Retina (tissue), 1 donor: ENCODE results near the gene NT5DC1.

Experiments
- DNase-seq: peaks from one replicate; pipeline ENCODE4 v3.0.0-alpha.2; 2016

NT5DC1 gene

DNA sequence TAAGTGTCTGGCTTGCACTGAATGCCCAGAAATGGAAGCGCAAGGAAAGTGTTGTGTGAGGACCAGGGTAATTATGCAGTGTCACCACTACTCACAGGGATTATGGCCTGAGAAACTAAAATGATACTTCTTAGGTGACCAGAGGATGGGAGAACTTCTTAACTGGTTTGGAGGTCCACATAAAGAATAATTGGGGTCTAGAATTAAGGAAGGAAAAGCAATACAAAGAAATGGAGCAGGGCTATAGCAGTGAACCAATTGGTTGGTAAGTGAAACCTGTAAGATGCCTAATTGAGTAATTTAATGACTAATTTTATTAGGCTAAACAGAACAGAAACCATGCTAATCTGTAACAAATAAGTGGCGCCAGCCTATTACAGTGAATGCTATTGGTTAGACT lies 147.9 kb downstream of the NT5DC1 start:
- DNase-seq = no peak

DNA sequence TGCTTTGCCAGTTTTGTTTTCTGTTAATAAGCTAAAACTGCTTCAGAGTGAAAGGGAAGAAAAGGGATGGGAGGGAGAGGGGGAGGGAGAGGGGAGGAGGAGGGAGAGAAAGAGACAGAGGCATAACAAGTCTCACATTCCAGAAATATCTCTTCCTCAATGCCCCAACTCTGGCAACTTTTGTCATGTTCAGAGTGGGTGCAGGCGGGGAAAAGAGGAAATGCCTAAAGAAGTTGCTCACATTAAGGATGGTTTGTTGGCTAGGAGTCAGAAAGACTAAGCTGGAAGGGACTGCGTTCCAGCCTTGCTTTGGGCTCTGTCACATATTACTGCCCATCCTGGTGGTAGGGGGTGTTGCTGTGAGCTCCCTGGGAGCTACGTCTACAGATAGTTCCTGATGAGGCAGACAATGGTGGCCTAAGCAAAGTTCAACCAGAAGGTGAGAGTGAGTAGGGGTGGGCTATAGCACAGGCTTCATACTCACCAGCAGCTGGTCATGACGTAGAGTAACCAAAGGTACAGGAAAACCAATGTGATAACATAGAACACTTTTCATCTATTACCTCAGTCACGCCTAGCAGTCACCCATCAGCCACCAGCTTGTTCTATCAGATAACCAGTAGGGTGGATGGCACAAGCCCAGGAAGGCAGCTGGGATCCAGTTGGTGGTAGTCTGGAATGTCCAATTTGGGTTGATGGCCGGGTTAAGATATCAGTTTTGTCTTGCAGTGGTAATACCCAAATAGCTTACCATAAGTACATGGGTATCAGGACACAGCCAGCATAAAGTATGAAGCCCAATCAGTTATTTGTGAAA lies 151.1 kb downstream of the NT5DC1 start:
- no peak for DNase-seq

DNA sequence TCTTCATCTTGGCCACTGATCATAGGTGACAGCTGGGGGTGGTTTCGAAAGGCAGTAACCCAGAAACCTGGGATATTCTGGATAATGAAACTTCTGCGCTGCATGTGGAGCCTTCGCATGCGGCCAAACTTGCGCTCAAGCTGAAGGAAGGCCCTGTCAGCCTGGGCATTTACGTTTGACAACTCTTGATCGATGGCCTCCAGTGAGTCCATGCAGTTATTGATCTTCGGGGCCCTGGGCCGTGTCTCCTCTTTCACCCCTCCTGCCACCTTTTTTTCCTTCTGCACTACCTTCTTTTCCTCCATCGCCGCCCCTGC lies 152.5 kb downstream of the NT5DC1 start:
- no peak for DNase-seq

DNA sequence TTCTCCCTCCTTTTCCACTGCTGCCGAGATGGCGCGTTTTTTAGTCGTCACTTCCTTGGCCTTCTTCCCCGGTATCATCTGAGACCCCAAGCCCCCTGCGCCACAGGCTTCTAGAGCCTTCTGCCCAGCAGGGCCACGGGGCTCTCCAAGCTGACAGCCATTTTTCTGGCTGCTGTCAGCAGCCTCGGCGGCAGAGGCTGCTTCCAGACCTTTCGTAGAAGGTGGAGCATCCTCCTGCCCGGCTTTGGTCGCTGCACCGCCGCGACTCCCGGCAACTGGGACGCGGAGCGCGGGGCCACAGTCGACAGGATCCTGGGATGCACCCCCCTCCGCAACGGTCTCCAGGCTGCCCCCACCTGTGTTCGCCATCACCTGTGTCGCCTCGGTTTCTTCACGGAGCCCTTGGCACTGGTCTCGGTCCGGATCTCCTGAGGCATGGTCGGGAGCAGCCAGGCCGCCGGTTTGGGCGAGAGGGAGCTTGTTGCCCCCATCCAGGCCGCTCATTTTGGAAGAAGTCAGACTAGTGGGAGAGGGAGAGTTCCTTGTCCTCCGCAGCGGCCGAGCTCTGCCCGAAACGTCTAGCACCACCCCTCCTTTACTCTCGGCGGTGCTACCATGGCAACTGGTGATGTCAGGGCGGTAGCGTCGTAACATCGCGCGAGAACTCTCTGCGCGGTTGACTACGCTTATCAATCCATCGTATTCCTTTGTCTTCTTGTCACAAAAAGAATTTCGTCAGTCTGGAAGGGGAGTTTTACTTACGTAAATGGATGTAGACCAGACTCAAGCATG lies 153.0 kb downstream of the NT5DC1 start, which contains the start of gene TSPYL4:
Gene TSPYL4 (minus strand): TSS at position 571 of the 792 bp plus-strand sequence. CDS start 67 bp downstream, at position 504.
- peak; percentile 96 for DNase-seq

DNA sequence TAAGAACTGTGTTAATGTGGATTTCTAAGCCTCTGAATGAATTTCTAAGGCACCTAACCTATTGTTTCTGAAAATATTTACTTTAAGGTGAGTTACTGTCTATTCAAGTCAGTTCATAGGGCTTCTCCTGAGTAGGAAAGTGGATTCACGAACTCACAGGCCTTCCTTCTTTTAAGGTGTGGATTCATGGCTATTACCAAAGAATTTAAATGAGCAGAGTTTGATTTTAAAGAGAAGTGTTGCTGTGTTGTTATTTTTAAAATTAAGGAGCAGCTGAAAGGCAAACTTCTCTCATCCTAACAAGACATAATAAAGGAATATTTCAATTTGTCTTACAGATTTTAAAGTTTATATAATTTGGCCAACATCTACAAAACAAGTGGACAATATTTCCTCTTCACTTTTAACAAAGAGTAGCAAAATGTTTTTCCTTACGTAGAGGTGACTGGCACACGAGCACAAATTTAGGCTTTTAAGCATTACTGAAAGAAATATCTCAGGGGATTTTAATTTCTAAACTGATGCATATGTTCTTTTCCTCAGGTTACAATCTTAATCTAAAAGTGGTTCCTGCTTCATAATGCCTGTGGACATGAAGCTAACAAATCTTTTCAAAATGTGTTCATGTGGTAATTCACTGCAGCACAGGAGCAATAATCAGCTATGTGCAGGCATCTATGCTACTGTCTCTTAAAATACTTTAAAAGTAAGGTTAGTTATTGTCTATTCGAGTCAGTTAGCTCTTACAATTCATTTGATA lies 153.8 kb downstream of the NT5DC1 start:
- no peak for DNase-seq

DNA sequence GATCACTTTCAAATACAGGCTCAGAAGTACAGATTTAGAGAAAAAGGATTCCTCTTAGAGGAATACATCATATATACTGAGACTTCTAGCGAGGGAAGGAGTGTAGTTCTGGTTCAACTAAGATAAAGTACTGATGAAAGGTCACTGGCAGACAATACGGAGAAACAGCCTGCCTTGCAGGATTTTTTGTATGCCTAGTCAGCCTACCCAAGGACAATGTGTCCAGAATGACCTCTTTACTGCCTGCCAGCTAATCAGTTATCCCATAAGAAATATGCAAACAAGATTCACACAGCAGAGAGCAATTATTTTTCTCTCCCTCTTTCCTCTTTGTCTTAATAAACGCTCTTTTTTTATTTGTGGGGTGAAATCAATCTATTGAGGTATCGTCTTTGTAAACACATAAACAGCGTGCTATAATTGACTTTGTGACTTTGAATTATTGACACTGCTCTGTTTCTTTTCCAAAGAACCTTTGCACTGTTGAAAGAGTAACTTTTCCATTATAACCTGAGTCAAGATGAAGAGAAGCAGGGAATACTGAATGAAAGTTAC lies 154.7 kb downstream of the NT5DC1 start:
- peak; percentile 37 for DNase-seq

DNA sequence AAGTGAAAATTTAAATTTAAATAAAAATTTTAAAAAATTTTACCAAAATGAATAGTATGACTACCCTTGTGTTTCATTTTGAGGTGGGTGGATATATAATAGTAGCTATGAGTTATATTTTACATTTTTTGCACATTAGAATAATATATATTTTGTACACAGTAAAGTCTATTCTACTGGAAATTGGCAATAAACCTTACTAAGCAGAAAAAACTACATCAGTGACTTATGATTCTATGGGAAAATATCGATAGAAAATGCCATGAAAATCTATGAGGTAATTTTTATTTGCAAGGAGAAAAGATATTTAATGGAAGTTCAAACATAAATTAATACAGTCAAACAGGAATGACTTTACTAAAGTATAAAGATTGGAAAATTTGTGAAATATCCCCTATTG lies 156.0 kb downstream of the NT5DC1 start:
- no peak for DNase-seq

DNA sequence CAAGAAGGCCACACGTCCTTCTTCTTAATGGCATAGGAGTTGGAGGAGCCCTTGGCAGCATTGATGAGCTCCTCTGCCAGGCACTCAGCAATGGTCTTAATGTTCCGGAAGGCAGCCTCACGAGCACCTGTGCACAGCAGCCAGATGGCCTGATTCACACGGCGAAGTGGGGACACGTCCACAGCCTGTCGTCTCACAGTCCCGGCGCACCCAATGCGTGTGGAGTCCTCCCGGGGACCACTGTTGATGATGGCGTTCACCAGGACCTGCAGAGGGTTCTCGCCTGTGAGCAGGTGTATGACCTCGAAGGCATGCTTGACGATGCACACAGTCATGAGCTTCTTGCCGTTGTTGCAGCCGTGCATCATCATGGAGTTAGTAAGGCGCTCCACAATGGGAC lies 157.9 kb downstream of the NT5DC1 start:
- DNase-seq = no peak

DNA sequence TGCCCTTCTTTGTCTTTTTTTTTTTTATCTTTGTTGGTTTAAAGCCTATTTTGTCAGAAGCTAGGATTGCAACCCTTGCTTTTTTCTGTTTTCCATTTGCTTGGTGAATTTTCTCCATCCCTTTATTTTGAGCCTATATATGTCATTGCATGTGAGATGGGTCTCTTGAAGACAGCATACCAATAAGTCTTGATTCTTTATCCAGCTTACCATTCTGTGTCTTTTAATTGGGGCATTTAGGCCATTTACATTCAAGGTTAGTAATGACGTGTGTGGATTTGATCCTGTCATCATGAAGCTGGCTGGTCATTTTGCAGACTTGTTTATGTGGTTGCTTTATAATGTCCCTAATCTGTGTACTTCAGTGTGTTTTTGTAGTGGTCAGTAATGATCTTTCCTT lies 162.7 kb downstream of the NT5DC1 start:
- no peak for DNase-seq

DNA sequence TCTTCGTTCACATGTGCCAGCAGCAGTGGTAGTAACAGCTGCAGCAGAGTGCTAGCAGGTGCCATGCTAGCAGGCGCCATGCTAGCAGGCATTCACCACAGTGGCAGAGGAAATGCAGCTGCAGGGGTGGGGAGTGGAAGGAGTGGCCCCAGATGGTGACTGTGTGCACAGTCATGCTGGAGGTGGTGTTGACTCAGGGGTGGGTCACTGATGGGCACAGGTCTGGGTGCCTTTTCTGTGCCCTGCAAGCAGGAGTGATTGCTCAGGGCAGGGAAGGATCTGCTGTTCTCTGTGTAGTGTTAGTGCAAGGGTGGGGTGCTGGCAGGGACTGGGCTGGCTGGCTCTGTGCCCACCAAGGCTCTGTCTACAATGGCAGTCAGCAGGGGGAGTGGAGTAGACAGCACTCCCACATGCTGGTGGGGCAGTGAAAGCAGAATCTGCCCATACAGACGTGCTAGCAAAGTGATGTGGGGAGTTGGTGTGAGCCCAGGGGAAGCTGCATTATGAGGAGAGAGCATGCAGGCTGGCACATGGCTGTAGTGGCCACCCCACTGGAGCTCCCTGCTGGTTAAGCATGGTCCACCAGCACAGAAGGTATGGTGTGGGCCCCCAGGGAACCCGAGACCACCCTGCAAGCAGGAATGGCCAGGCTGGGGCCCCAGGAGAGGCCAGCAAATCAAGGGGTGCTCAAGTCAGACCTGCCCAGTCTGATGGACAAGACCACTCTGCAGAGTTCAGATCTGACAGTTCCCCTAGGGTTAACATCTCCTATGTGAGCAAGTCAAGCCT lies 164.6 kb downstream of the NT5DC1 start:
- DNase-seq = no peak

DNA sequence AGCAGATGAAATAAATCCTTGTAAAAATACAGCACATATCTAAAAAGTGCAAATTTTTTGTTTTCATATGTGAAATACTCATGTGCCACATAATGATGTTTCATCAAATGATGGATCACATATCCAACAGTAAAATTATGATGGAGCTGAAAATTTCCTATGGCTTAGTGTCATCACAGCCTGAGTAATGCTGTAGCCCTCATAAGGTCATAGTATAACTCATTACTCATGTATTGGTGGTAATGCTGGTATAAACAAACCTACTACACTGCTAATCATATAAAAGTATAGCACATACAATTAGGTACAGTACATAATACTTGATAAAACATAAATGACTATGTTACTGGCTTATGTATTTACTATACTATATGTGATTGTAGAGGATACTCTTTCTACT lies 166.2 kb downstream of the NT5DC1 start:
- no peak for DNase-seq

DNA sequence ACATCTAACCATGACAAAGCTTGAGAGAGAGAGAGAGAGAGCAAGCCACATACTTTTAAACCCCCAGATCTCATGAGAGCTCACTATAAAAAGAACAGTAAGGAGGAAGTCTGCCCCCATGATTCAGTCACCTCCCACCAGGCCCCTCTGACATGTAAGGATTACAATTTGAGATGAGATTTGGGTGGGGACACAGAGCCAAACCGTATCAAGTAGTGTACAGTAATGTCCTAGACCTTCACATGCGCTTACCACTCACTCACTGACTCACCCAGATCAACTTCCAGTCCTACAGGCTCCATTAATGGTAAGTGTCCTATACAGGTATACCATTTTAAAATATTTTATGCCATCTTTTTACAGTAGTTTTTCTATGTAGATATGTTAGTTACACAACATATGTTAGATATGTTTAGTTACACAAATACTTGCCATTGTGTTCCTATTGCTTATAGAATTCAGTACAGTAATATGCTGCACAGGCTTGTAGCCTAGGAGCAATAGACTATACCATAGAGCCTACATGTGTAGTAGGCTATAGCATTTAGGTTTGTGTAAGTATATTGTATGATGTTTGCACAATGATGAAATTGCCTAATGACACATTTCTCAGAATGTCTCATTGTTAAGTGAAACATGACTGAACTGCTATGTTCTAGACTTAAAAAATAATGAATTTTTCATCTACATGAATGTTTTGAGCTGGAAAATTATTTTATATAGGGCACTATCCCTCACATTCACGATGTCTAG lies 167.4 kb downstream of the NT5DC1 start:
- no peak for DNase-seq

DNA sequence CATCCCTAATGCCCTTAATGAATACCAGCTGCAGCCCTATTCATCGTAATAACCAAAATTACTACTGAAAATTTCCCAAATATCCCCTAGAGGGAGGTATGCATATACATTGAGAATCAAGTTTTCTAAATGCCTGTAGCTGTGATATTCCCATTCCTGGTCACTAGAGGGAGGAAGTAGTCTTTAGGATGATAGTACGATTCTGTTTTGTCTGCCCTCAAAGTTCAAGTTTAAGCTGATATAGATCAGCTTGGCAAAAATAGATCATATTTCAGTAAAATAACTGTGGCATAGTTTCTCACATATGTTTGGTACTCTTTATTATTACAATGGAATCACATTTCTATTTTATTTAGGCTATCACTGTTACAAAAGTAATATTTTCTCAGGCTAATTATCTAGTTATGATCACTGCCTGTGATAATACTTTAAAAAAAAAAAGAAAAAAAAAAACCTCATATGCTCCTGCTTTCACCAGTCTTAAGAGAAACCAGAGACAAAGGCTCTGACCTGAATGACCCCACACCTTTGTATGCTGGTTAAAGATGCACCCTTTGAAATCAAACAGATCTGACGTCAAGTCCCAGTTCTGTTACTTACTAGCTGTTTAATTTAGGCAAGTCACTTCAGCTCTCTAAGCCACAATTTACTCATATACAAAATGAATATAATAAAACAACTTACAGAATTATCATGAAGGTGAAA lies 168.1 kb downstream of the NT5DC1 start:
- DNase-seq = no peak

DNA sequence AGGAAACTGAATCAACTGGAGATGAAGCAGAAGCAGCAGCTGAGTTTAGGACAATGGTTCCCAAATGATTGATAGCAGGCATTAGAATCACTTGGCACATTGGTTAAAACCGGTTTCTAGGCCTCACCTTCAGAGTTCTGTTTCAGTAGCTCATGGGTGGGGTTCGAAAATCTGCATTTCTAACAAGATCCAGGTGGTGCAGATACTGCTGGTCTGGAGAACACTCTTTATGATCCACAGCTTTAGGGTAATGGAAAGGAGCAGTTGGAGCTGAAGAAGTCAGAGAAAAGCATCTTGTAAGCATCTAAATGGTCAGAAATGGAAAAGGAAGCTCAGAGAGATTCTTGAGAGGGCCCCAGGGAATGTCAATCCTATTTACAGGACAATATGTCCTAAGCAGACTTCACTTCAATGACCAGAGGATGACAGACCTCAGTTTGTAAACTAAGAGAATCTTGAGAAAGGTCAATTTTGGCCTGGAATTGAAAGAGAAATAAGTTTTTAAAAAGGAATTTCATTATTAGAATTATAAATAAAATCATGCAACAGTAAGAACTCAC lies 170.6 kb downstream of the NT5DC1 start:
- DNase-seq = no peak

DNA sequence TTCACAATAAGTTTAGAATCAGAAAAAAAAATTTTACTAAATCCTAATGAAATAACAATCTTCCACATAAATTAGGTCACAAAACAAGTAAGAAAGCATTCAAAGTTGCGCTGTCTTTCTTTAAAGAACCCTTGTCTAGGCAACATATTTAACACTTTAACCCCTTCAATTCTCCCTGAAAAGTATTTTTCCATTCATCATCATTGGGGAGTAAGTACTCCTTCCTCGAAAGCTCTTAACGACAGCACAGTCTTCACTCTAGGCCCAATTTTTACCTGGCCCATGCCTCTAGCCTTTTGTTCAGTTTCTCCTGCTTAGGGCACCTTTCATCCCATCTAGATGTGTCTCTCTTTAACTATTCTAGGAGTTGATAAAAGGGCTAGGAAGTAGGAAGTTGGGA lies 176.5 kb downstream of the NT5DC1 start:
- DNase-seq = no peak

DNA sequence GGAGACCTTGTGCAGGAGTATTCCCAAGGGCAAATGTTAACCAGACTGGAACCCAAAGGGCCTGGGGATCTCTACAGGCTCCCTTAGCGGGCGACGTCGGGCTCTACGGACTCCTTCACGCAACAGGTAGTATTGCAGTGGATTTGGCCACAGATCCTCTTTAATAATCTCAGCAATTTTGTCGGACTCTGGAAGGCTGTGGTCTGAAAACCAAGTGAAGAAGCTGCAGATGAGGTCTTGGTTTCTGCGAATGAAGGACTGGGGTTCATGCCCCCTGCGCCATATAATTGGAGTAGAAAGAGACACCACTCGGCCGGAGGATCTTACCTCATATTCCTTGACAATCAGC lies 177.8 kb downstream of the NT5DC1 start:
- no peak for DNase-seq

DNA sequence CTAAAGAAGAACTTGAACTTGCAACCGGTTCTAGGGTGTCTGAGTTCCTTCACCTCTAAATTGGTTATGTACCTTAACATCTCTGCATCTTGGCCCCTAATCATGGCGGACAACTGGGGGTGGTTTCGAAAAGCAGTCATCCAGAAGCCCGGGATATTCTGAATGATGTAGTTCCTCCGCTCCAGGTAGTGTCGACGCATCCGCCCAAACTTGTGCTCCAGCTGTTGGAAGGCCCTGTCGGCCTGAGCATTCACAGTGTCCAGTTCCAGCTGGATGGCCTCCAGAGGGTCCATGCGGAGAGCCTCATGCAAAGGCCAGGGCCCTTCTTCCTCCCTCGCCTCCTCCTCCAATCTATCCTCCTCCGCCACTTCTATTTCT lies 178.2 kb downstream of the NT5DC1 start:
- DNase-seq = no peak

DNA sequence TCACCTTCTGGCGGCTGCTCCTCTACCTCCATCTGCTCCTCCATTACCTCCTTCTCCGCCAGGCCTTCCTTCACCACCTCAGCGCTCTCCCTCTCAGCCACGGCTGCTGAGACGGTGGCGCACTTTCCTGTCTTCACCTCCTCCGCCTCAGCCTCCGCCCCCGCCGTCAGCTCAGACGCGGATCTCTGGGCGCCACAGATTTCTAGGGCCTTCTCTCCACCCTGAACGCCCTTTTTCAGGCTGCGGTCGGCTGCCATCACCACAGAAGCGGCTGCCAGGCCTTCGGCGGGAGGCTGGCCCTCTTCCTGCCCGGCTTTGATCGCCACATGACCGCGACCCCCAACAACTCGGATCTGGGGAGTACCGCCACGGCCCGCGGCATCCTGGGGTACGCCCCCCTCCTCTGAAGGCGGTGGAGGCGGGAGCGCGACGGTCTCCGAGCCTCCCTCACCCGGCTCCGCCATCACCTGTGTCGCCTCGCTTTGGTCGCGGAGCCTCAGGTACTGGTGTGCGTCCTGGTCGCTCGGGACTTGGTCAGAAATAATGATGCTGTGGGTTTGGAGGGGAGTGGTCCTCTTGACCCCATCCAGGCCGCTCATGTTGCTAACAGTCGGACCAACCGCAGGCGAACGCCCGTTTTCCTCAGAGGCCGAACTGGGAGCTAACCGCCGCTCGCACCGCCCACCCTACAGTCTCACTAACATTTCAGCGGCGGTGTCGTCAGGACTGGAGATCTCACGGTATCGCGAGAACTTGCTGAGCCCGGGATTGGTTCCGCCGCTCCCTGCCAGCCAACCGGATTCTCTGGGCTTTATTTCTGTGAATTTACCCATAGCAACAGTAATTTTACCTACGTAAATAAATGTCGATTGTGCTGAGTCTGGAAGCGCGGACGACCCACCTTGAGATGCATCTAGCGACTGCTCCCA lies 178.8 kb downstream of the NT5DC1 start, which contains the start of gene TSPYL1:
Gene TSPYL1 (minus strand): TSS at position 699 of the 929 bp plus-strand sequence. CDS start 100 bp downstream, at position 599.
- DNase-seq = peak; percentile 97

DNA sequence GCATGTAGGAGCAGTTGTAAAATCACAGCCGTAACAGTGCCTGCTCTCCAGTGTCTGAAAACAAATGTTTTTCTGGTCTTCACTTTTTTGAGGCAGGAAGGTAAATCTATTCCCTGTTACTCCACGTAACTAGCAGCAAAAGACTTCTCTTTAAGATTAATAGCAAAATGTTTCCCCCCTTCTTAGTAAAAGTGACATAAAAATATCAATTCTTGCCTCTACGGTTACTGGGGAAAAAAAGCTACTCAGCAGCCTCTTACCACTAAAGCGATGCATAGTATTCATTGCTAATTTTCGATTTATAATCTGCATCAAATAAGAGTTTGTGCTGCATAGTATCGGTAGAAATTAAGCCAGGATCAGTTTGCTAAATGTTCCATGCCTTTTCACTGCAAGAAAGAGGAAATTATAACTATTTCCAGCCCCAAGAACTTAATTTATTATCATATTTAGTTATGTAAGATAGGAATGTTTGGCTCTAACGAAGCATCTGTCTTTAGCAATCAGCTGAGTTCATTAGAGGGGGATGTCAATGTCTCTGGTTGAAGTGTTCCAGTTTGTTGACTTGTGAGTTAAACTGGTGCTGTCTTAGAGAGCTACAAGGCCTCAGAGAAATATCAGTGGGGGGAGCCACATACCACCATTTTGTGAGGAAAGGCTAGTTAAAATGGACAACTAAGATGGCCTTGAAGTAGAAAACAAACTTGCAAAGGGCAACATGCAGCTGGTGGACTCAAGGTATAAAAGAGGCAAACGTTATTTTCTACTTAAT lies 179.7 kb downstream of the NT5DC1 start:
- peak; percentile 27 for DNase-seq
